GM21367 (cell line): ENCODE results near the gene ALPL.
"Not testable (repeated sequence)": the region's sequence is repeated elsewhere in the genome, so short reads cannot be mapped to it uniquely, and the experiment has no call there.

ENCODE experiments used
- ATAC-seq: cut with Tn5 transposase; IDR thresholded peaks from one replicate; pipeline ENCODE4 v1.9.1; 2021; ENCODE audit not compliant: unreplicated experiment

The ALPL gene

DNA sequence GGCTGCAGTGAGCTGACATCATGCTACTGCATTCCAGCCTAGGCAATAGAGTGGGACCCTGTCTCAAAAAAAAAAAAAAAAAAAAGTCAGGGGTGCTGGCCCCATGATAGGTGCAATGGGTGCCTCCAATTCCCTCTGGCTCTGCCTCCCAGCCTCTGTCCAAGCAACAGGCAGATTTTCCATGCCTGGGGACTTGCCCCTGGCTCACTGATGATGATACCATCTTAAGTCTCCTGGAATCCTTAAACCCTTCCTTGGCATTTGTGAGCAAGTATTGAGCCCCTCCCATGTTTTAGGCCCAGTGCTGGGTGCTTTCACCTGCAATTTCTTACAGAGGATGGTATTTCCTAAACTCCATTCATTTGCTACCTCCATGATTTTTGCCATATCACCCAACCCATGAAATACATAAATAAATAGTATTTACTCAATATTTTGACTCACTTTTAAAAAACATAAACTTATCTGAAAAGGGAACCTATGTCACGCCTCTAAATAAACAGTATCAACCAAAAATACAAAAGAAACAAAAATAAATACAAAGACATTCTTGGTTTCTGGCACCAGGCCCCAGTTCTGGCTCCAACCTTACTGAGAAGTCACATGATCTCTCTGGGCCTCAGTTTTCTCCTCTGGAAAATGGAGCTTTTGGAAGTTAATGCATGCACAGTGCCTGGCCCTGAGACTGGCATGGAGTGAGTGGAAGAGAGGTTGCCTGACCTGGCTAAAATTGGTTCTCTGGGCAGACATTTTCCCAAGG lies 1.5 kb upstream of the ALPL start:
- no peak for ATAC-seq

GRCh38 chr1:21508580-21509350 lies 458 bp upstream of the ALPL start:
- no peak for ATAC-seq

GRCh38 chr1:21510113-21510493 lies 880 bp downstream of the ALPL start:
- no peak for ATAC-seq

DNA sequence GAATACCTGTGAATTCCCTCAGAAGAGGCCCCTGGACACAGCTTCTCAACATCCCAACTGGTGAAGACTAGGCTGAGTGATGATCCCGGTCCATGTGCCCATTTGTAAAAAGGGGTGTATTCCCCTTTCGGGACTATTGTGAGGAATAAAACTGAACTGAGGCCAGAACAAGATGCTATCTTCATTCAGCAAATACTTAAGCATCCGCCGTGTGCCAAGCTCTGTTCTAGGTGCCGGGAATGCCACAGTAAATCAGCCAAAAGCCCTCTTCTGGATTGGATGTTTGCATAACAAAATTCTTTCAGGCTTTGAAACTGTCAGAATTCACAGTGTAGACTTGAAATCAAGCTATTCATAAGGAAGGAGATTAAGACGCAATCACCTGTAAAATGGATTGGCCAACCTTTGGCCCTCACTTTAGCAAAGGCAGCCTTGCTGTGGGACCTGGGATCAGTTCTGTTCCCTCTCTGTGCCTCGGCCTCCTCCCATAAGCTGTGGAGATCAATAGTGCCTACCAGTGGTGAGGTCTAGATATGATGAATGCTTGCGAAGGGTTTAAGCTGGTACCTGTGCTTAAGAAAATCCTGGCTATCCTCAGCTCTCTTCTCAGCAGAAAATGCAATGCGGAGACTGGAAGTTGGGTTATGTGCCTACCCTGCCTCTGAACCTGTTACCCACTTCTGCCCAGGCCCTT lies 1.8 kb downstream of the ALPL start:
- ATAC-seq: no peak

DNA sequence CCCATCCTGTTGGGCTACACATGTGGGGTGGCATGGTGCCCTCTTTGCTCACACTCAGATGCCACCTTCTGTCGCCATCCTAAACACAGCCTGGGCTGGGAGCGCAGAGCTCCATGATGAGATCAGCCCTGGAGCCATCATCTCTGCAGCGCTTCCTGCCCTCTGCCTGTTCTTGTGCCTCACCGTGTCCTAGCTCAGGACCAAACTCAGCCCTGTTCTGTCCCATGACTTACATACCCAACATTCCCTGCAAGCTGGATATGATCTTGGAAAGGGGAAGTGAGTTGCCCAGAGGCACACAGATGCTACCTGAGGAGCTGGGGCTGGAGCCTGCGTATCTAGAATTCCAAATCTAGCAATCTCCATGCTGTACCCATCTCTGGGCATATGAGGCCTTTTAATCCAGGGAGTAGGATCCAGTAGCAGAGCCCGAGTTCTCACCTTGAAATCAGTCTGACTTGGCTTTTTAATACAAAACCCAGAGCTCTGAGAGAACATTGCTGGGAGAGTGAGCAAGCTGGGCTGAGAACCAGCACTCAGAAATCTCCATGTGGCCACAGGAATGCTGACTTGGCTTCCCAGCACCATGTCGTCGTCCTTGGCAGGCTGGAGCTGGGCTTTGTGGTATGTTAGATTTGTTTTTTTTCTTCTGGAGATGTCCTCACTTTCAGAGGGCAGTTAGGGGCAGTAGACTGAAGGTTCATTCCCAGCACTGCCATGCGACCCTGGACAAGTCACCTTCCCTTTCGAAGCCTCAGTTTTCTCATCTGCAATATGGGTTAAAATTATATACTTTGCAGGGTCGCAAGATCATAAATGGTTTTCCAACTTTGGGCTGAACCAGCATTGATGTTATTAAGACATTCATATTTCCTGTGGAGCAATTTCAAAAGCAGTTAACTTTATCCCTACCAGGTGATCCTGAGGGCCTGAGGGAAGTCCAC lies 2.6 kb downstream of the ALPL start:
- ATAC-seq: no peak

- ATAC-seq: no peak
These were observed 5.0 kb downstream of the ALPL start for GRCh38 chr1:21514245-21514644.

DNA sequence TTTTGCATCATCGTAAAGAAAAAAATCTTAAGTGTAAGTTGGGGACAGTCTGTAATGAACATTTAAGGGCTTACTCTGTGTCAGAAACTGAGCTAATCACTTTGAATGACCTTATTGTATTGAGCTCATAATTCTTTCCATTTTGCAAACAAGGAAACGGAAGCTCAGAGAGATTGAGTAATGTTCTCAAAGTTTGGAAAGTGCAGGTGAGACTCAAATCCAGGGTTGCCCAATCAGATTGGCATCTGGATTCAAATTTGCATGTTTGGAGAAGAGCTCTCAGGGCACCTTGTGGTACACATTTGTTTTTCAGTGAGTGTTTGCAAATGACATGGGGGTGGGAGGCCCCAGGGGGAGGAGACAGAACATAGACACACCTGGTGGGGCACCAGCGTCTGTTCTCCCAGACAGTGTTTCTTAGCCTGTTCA lies 8.0 kb downstream of the ALPL start:
- ATAC-seq: no peak

DNA sequence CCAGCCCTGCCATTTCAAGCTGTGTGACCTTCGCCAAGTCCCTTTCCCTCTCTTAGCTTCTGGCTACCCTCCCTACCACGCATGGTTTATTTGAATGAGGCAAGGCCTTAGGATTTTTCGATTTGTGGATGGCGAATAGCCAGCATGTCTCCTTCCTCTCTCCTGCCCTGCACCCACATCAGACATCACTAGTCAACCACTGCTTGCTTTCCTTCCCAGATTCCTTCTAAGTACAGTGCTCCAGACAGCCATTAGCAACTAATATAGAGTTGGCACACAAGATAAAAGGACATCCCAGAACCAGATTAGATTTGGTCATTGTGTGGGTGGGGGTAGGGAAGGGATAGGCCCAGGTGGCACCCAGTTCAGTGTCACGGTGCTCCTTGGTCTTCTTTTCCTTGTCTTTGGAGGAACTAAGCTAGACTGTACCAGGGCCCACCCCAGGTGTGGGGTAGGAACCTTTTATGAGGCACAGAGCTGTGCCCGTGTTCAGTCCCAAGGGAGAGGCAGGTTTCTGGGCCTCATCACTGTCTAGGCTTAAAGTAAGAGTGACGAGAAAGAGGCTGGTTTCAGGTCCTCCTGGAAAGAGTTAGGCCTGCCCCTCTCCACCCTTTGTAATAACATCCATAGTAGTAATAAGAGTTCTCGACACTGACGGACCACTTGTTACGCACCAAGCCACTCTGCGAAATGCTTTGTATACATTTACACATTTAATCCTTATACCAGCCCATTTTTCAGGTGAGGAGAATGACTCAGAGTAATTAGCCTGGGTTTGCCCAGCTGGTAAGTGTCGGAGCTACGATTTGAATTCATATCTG lies 8.6 kb downstream of the ALPL start:
- no peak for ATAC-seq

DNA sequence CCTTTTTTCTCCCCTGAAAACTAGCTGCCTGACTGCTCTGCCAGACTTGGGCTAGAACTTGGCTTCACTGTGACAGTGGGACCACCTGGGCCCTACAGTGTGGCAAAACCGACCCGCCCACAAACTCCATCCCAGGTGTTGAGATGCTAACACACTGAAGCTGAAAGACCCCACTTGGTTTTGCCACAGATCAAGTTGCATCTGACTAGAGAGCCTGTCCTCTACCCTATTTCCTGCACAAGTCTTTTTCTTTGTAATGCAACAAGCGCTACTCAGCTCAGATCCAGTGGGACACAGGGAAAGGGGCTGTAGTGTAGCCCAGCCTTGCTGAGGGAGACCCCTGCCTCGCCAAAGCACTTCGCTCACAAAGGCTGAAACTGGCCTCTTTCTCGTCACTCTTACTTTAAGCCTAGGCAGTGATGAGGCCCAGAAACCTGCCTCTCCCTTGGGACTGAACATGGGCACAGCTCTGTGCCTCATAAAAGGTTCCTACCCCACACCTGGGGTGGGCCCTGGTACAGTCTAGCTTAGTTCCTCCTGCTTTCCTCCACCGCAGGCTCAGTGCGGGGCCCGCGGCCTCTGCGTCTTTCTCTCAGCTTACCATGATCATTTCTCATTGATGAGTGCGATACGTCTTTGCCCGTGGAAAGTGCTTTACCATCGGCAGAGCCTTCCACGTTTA lies 9.7 kb downstream of the ALPL start:
- no peak for ATAC-seq

DNA sequence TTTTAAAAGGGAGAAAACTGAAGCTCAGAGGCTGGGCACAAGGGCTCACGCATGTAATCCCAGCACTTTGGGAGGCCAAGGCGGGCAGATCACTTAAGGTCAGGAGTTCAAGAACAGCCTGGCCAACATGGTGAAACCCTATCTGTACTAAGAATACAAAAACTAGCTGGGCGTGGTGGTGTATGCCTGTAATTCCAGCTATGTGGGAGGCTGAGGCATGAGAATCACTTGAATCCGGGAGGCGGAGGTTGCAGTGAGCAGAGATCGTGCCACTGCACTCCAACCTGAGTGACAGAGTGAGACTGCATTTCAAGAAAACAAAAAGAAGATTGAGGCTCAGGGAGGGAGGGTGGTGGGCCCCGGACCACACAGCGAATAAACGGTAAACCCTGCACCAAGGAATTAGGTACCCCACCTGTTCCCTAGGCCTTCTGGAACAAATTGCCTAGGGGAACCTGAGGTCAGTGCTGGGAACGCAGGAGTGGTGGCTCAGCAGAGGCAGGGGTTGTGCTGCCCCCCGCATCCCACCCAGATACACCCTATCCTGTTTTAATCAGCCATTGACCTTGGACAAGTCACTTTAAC lies 10.4 kb downstream of the ALPL start:
- ATAC-seq: not testable (repeated sequence)

GRCh38 chr1:21520899-21521716 lies 11.9 kb downstream of the ALPL start:
- ATAC-seq: no peak

DNA sequence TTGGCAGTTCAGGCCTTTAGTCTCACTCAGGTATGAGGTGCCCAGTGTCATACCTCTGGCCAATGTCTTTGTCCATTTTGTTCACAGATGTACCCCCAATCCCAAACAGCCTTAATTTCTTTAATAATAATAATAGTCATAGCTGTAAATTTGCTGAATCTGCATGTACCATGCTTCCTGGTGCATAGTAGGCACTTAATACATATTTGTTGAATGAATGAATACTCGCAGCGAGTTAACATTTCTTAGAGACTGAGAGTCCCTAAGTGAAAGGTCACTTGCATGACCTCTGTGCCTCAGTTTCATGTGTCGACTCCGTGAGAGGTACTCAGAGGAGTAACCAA lies 12.5 kb downstream of the ALPL start:
- no peak for ATAC-seq

DNA sequence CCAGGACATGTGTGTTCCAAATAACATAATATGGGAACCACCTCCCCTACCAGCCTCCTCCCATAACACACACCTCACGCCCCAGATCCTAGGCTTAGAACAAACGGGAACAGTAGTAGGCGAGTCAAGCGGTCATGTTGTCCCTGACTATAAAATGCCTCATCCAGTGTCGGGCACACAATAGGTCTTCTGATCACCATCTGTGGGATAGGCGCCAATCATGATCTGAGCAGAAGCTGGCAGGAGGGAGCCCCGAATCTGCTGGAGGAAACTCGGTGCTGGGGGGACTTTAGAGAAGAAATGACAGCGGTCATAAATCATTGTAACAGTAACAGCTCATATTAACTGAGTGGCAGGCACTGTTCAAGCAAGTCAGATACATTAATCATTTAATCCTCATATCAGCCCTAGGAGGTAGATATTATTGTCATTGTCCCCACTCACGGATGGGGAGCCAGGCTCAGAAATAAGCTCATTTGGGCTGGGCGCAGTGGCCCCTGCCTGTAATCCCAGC lies 13.4 kb downstream of the ALPL start:
- ATAC-seq: no peak

DNA sequence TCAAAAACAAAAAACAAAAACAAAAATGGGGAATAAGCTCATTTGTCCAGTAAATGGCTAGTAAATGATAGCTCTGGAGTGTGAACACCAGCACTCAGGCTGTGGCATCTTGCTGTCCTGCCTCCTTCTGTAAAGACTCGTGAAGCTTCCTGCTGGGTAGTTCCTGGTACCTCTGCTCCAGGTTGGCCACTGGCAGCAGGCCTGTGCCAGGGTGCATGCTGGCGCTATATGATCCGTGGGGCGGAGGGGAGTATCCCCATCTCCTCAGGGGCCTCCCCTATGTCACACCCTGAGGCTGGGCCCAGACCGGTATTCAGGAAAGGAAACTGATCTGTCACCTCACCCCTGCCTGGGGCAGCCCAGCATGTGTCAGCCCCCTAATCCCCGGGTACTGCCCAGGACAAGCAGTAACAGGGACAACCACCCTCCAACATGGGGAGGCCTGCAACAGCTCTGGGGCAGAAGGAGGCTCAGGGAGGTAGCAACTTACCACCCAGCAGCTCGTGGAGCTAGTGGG lies 14.1 kb downstream of the ALPL start:
- no peak for ATAC-seq

GRCh38 chr1:21524220-21524619 lies 15.0 kb downstream of the ALPL start:
- no peak for ATAC-seq

DNA sequence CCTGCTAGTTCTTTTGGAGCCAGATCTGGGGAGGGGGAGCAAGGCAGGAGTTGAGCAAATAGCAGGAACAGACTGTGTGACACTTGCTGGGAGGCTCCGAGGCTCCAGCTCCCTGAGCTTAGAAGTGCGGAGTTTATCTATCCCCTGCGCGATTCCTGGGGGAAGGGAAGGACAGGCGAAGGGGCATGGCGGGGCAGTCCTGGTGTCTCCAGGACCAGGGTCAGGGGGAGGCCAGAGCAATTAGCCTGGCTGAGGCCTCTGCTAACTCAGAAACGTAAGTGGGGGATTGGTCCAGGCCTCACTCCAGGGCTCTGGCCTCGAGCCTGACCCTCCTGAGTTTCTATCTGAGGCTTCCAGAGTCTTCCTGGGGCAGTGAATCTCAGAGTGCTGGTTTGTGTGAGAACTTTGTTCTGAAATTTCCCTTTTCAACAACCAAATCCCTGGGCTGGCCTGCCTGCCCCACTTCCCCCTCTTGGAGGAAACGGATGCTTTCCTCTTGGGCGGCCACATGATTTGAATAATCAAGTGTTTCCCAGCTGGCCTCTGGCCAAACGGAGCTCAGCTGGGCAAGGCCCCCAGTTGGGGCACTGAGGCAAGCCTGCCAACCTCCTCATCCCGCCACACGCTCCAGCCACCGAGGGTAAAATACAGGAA lies 15.6 kb downstream of the ALPL start:
- no peak for ATAC-seq

DNA sequence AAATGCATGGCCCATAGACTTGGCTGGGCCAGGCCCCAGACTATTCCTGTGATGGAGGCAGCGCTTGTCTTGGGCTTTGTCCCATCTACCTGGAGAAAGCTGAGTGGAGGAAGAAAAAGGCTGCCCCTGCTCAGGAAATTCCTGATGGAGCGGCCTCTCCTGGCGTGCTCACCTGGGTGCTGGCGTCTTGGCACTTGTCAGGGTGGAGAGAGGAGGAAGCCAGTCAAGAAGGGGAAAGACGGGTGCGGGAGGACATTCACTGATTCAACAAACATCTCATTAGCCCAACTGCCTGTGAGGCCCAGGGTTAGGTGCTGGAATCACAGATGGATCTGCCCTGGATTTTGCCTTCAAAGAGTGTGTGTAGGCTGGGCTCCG lies 16.1 kb downstream of the ALPL start:
- ATAC-seq: no peak
